PC-3 (cell line): ENCODE measurements around the gene GALNT14.

ENCODE experiments used
- EZH2 ChIP-seq: fragments of 300-600 bp; sonication (generic); IDR thresholded peaks from one replicate; pipeline ENCODE4 v1.6.1; 2017; ENCODE audit warnings: antibody characterized with exemption, mild to moderate bottlenecking, low read length; ENCODE audit not compliant: unreplicated experiment
- EZH2phosphoT487 ChIP-seq: fragments of 300-600 bp; sonication (generic); IDR thresholded peaks from 2 replicates; pipeline ENCODE4 v1.6.1; 2018; ENCODE audit warnings: mild to moderate bottlenecking, antibody characterized with exemption, low read length, borderline replicate concordance
- TF ChIP-seq, protein P1 (sequence below): fragments of 300-600 bp; sonication (generic); conservative IDR thresholded peaks from 2 replicates; pipeline ENCODE4 v1.5.1; 2017; ENCODE audit warnings: antibody characterized with exemption, low read depth, mild to moderate bottlenecking, low read length

DNA sequence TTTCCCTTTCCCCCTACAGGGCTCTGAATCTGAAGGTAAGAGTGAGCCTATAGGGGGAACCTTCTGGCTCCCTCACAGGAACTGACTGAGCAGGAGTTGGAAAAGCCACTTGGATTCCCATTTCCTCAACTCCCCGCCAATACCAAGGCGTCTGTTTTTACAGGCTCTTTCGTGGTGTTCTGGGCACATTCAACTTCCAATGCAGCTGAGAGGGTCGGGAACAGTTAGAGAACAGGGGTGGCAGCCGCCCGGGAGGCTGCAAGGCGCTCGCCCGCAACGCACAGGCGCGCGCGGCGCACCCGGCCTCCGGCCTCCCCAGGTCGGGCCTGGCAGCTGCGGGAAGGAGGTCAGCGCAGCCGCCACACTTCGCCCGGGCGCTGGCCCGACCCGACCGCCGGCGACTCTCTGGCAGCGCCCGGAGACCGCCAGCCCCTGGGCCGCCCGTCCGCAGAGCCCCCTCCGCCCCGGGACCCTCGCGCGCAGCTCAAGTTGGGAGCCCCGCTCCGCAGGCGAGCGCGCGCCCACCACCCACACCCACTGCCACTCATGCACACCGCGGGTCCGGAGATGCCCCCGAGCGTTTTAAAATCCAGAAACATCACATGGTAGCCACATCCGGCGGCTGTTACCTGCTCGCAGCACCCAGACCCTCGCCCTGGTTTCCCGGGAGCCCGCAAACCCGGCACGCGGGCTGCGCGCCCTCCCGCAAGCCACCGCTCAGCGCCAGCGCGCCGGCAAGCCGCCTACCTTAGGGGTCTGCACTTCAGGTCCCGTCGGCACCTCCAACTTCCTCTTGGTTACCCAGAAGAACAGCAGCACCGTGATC lies 816 bp downstream of the GALNT14 start:
- TF ChIP-seq EZH2phosphoT487: no peak
- TF ChIP-seq EZH2: no peak
- TF ChIP-seq, protein P1, sequence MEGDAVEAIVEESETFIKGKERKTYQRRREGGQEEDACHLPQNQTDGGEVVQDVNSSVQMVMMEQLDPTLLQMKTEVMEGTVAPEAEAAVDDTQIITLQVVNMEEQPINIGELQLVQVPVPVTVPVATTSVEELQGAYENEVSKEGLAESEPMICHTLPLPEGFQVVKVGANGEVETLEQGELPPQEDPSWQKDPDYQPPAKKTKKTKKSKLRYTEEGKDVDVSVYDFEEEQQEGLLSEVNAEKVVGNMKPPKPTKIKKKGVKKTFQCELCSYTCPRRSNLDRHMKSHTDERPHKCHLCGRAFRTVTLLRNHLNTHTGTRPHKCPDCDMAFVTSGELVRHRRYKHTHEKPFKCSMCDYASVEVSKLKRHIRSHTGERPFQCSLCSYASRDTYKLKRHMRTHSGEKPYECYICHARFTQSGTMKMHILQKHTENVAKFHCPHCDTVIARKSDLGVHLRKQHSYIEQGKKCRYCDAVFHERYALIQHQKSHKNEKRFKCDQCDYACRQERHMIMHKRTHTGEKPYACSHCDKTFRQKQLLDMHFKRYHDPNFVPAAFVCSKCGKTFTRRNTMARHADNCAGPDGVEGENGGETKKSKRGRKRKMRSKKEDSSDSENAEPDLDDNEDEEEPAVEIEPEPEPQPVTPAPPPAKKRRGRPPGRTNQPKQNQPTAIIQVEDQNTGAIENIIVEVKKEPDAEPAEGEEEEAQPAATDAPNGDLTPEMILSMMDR: no peak
